ENCODE data around the gene KIF3C. TPM values are rescaled to one million over a fixed set of nuclear protein-coding genes. Genes with fewer than 3 reads are reported as not detected.

The KIF3C gene
- total and polyA plus RNA-seq, 2 of the 4 experiments (the other 2 are of a cell fraction): 8.3 to 15.4 TPM

GRCh38 chr2:25980076-25980887 lies 2.0 kb downstream of the KIF3C start (continued):
- TF ChIP-seq CEBPB (IDR thresholded peaks at IDR 0.05; ENCODE audit: low read depth, low read length): no peak

GRCh38 chr2:25979001-25979400 lies 3.3 kb downstream of the KIF3C start:
- Histone ChIP-seq H3K9me3 (ENCODE audit: control insufficient read depth, insufficient read depth, low read length) (no peaks in the 10 kb centered on the region), H3K9ac (ENCODE audit: low read depth, low read length) (no peak overlapping the region), H3K56ac (ENCODE audit: extremely low read depth, insufficient read depth, low read length) (no peak overlapping the region), H2BK20ac (ENCODE audit: low read depth, low read length) (no peak overlapping the region), H4K20me1 (ENCODE audit: insufficient read depth, low read length) (peaks cover 16% of the 10 kb centered on the region; the same call in 1 of the 2 replicates), H3K14ac (replicated peaks; ENCODE audit: low read depth, low read length) (0 out of 2 replicates have a peak overlapping the region, but pooled peaks have one; percentile 23), H3K18ac (ENCODE audit: low read depth, low read length) (no peak overlapping the region), H3K4me2 (ENCODE audit: low read depth, low read length) (peak overlapping the region; percentile 50; the same call in 1 of the 2 replicates), H2BK120ac (ENCODE audit: low read depth, low read length) (no peak overlapping the region), H2AK9ac (replicated peaks; ENCODE audit: low read depth, low read length, poor library complexity) (no peak overlapping the region), H2BK15ac (ENCODE audit: low read depth, low read length) (no peak overlapping the region), H4K91ac (ENCODE audit: insufficient read depth, low read depth, low read length) (no peak overlapping the region), H4K5ac (ENCODE audit: low read depth, low read length) (no peak overlapping the region), H2AFZ (replicated peaks; ENCODE audit: low read length, poor library complexity) (no peak overlapping the region), H3K4me3 (ENCODE audit: insufficient read depth, low read depth, low read length) (no peak overlapping the region), H3K36me3 (ENCODE audit: control insufficient read depth, insufficient read depth, low read length) (peaks cover 4% of the 10 kb centered on the region; the same call in 1 of the 2 replicates), H3K4ac (ENCODE audit: low read depth, low read length) (no peak overlapping the region), H3K23ac (ENCODE audit: low read depth, low read length) (no peak overlapping the region), H4K8ac (ENCODE audit: low read depth in 2 of 2, low read length in 2 of 2) (no peak overlapping the region), H2AK5ac (ENCODE audit: low read depth, low read length) (no peak overlapping the region), H3K27me3 (ENCODE audit: control insufficient read depth, insufficient read depth, low read length) (no peaks in the 10 kb centered on the region), H3K79me1 (ENCODE audit: low read depth in 1 of 2, low read length in 2 of 2) (peaks cover 20 to 52% of the 10 kb centered on the region in 2 experiments), H2BK5ac (ENCODE audit: low read depth, low read length, poor library complexity, severe bottlenecking) (no peak overlapping the region), H3K27ac (ENCODE audit: insufficient read depth, low read length) (no peak overlapping the region), H3K4me1 (ENCODE audit: control insufficient read depth, insufficient read depth, low read length) (peaks cover 30% of the 10 kb centered on the region), H3K9me1 (ENCODE audit: insufficient read depth, low read length) (peaks cover 9% of the 10 kb centered on the region; the same call in 1 of the 2 replicates)
- no TSS peak for BruUV-seq (replicated peaks)
- WGBS, 2 experiments (ENCODE audit: extremely low coverage in 2 of 2, insufficient read length in 1 of 2): no CpG with 5 or more reads among the region's 2 CpGs
- intact Hi-C loops (cut with micrococcal nuclease) (loop anchor here (10.0 kb wide), 1 partner anchor 366 kb away; the partner anchor contains the start of genes ADGRF3 and SELENOI), in situ Hi-C loops (cut with MboI; ENCODE audit: low sequenced_read_pairs) (no loop called here), dilution Hi-C loops (cut with HindIII; ENCODE audit: low sequenced_read_pairs, unreplicated experiment) (no loop called here)
- ATAC-seq (ENCODE audit: low read depth): no peak
- ChIA-PET CTCF (no interaction called here), POLR2A (ENCODE audit: unreplicated experiment) (no interaction called here)
- DNase-seq: no peak
- TF ChIP-seq MAFK (IDR thresholded peaks at IDR 0.05; ENCODE audit: low read depth, low read length): no peak
- TF ChIP-seq FOS (IDR thresholded peaks at IDR 0.05; ENCODE audit: low read depth, low read length): no peak
- TF ChIP-seq RAD21 (IDR thresholded peaks at IDR 0.05; ENCODE audit: low read length): no peak
- TF ChIP-seq MAZ (IDR thresholded peaks at IDR 0.05; ENCODE audit: borderline replicate concordance, low read depth, low read length): no peak
- TF ChIP-seq USF2 (IDR thresholded peaks at IDR 0.05; ENCODE audit: low read depth, low read length): no peak
- no peak for TF ChIP-seq CTCF (conservative IDR thresholded peaks at IDR 0.05; ENCODE audit: low read depth, low read length)
- TF ChIP-seq NFE2L2 (IDR thresholded peaks at IDR 0.05; ENCODE audit: low read depth, low read length): no peak
- no peak for TF ChIP-seq BHLHE40 (IDR thresholded peaks at IDR 0.05; ENCODE audit: low read depth, low read length)
- TF ChIP-seq SMC3 (IDR thresholded peaks at IDR 0.05; ENCODE audit: low read depth, low read length): no peak
- no peak for TF ChIP-seq MXI1 (IDR thresholded peaks at IDR 0.05; ENCODE audit: borderline replicate concordance, low read depth, low read length)
- TF ChIP-seq RCOR1 (IDR thresholded peaks at IDR 0.05; ENCODE audit: insufficient replicate concordance, low read length): no peak

All from IMR-90 (cell line).